ENCODE results near the gene RSPO1.
"Not testable (repeated sequence)": the region's sequence is repeated elsewhere in the genome, so short reads cannot be mapped to it uniquely, and the experiment has no call there.

RSPO1 gene

GRCh38 chr1:37612186-37612585, 22.5 kb downstream of the RSPO1 start:
- DNase-seq: no peak

DNA sequence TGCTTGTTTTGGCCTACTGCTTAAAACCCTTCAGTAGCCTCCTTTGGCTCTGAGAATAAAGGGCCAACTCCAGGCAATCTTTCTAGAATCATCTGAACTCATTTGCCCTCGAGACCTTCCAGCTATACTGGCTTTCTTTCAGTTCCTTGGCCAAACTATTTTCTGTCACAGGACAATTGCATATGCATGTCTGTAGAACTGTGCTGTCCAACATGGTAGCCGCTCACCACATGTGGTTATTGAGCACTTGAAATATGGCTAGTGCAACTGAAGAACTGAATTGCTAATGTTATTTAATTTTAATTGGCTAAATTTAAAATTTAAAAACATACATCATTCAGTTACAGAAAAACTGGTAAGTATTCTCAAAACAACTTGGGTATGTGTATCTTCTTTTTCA, 24.7 kb downstream of the RSPO1 start:
- DNase-seq: no peak

DNA sequence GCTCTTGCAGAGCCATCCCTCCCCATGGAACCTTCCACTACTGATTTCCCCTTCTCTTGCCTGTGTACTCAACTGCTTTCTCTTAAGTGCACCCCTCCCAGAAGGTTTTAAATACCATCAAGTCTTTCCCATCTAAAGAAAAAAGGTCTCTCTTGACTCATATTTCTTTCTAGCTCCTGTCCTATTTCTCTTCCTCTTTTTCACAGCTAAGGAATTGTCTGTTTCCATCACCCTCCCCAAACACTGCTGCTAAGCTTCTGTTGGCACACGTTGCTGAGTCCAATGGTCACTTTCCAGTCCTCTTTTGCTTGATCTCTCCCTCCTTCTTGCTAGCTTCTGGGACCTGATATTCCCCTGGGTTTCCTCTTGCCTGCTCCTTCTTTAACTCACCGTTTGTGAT, 25.7 kb downstream of the RSPO1 start:
- DNase-seq: no peak

DNA sequence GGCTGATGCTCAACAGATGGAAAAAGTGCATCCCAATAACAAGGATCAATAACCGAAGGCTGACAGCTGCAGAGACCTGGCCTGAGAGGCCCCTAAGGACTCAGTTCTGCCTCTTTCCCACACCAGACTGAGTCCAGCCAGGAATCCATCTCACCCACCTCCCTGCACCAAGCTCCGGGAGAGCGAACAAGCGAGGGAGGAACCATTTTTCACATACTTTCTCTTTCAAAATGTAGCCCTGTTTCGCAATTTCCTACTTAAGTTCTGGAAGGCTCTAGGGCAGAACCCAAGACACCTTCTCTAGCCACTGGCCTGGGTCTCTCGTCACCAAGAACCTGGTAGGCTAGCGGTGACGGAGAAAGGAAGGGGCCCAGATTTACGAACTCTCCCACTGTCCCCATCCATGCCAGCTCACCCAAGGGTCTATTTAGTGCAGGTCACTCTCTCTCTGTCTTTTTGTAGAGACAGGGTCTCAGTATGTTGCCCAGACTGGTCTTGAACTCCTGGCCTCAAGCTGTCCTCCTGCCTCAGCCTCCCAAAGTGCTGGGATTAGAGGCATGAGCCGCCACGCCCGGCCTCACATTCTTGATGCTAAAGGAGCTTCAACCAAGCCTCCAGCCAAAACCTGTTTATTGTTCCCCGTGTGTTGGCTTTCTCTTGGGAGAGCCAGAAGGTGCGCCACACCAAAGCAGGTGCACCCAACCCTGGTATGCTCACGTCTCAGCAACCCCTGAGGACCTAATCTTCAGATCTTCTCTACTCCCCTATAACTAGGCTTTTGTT, 28.0 kb downstream of the RSPO1 start:
- no peak for DNase-seq

DNA sequence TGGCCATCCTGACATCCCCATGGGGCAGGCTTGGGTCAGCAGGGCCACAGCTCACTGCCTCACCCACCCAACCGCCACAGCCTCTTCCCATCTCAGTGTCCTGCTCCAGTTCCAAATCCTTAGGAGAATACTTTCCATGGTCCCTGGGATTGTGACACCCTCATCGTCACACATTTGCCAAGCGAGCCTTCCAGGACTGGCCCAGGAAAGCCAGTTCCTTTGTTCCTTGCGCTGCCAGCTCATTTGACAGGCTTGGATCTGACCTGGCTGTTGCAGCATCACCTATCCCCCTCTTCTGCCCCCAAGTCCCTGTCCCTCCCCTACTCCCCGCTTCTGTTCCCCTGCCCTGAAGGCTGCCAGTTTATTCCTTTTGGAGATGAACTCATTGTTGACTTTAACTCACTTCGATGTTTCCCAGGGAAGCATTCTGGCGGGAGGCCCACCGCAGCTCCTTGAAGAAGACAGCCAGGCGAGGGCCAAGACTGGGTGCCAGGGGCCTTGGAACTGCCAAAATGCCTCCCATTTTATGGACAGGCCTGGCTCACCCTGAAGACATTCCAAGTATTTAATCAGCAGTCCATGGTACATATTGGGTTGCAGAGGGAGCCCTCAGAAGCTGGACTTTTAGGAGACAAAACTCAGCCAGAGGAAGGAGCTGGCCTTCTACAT, 28.8 kb downstream of the RSPO1 start:
- DNase-seq: no peak

- DNase-seq: no peak
Measured at GRCh38 chr1:37605061-37605650, 29.5 kb downstream of the RSPO1 start.

- DNase-seq: no peak
Measured at GRCh38 chr1:37602750-37603694, 31.7 kb downstream of the RSPO1 start.

GRCh38 chr1:37601441-37601840, 33.3 kb downstream of the RSPO1 start:
- no peak for DNase-seq

DNA sequence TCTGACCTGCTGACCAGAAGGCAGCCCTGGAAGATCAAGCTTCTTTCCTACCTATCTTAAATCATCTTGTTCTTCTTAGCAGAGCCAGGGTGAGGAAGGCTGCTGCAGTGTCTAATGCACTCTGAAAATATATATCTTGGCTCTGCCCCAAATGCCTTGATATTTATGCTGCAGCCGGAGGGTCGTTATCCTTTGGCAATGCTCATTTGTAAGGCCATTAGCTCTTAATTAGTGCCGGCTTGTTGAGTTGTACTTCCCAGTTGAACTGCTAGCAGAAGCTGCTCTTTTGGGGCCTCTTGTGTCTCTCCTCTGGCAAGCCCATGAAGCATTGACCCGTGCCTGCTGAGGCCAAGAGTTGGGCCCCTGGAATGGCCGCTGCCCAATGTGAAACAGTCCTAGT, 34.8 kb downstream of the RSPO1 start:
- no peak for DNase-seq

GRCh38 chr1:37596182-37596667, 38.5 kb downstream of the RSPO1 start:
- no peak for DNase-seq

- DNase-seq: peak; percentile 96
Measured at GRCh38 chr1:37595440-37596181, 39.1 kb downstream of the RSPO1 start, which contains the start of gene GNL2. Gene GNL2, minus strand, starts transcription at chr1:37595937. Its CDS starts 115 bp downstream, at chr1:37595822.

DNA sequence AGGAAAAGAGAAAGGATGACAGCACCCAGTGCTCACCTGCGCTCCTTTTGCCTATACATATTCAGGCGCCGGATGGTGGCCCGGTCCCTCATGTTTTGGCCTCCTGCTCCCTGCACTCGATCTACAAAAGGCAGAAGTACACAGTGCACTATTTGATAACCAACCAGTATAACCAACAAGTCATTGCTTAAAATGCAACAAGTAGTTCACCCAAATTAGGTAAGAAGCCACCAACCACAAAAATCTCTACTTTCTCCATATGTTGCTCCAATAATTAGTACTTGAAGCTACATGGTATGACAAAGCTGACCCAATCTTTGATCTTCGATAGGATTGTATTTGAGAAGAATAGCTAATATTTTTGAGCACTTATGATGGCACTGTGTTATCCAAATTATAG, 41.0 kb downstream of the RSPO1 start:
- no peak for DNase-seq

- DNase-seq: no peak
Measured at GRCh38 chr1:37588939-37589338, 45.8 kb downstream of the RSPO1 start.

DNA sequence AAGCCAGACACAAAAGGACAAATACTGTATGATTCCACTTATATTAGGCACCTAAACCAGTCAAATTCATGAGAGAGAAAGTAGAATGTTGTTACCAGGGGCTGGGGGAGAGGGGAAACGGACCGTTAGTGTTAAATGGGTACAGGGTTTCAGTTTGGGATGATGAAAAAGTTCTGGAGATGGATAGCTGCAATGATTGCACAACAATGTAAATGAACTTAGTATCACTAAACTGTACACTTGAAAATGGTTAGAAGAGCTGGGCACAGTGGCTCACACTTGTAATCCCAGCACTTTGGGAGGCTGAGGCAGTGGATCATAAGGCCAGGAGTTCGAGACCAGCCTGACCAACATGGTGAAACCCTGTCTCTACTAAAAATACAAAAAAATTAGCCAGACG, 50.1 kb downstream of the RSPO1 start:
- not testable (repeated sequence) for DNase-seq

DNA sequence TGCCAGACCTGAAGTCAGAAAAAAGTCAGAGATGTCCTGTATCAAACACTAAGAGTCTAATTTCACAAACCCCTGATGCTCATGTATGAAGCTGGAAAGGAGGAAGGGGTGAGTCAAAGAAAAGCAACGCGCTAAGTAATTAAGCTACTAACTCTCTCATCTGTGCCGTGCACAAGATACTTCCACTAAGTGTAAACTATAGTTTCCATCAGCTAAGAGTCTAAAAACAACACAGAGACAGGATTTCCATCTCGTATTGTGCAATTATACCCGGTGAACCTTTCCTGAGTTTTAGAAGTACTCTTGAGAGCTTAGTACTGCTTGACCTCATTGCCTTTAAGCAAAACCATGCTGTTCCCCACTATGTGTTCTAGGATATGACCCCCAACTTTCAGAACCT, 59.0 kb downstream of the RSPO1 start:
- DNase-seq: no peak

DNA sequence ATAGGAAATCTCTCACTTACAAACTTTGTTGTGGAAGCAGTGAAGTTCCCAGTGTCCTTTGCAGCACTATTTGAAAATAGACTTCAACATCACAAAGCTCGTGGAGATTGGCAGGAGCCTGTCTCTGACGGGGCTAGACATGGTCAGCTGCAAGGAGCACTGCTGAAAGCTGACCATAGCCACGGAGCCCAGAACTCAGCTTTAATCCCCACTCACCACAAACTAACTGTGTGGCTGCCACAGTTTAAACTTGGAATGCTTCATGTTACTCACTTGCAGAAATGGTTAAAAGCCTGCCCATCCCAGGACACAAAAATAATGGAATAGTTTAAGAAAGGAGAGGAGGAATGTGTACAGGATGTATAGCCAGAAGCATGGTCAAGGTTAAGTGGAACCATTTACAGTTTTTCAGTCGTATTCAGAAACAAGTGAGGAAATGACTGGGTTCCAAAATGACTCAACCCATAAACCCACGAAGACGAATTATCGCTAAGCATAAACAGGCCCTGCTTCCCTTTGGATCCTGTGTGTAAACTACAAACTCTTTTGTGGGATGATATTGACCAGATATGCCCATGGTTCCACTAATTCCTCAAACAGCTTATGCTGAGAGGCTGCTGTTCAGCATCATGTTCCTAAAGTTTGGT, 59.7 kb downstream of the RSPO1 start:
- no peak for DNase-seq

DNA sequence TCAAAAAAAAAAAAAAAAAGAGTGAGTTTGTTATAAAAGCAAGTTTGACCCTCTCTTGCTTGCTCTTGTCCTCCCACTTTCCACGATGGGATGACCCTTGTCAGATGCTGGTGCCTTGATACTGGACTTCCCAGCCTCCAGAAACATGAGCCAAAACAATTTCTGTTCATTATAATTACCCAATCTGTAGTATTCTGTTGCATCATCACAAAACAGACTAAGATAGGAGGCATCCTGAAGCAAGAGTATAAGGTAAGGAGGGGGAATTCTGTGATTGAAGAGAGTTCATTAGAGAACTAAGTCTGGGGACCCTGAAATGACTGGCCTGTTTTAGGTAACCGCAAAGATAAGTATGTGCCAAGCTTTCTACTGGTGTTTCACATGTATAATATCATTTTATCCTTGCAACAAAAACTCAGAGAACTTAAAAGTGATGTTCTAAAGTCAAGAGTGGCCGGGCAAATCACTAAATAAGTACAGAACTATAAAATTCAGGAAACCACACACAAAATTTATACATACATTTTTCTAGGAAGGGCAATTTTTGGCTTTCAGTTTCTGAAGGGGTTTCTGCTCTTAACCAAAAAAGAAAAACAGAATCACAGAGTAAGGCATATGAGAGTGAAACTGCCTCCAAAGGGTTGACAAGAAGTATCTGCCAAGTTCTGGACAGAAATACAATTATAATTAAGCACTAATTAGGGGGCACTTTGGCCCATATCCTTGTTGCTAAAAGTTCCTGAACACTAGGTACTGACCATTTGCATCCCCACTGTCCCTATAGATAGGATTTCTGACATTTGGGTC, 64.0 kb downstream of the RSPO1 start:
- no peak for DNase-seq

- DNase-seq: no peak
Measured at GRCh38 chr1:37567023-37567422, 67.7 kb downstream of the RSPO1 start.

DNA sequence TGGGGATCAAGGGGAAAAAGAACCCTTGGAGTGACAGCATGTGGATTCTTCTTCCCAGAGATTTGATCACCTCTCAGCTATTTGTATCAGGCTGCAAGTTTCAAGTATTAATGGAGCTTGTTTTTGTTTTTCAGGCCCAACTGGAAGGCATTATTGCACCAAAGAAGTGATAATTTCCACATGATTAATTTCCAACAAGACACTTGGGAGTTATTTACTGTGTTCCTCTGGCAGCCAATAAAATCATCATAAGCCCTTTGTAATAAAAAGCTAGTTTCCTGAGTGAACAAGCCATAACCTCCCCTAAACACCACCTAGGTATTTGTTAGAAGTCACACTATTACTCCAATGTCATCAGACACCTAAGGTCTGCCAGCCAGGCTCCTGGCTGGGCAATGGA, 69.8 kb downstream of the RSPO1 start:
- no peak for DNase-seq

GRCh38 chr1:37562984-37563383, 71.7 kb downstream of the RSPO1 start:
- DNase-seq: no peak
